Measurements from ENCODE around the gene CSRP2. TPM values are rescaled to one million over a fixed set of nuclear protein-coding genes. Genes with fewer than 3 reads are reported as not detected.

CSRP2 gene
- total and polyA plus RNA-seq, 2 of the 8 experiments (the other 6 are each of a cell fraction or from before 2014, with no cell fraction given) = 149 to 227 TPM

- 89% methylated on average over 3 of the region's 3 CpGs; no CpG with 5 or more reads in 1 of the 2 experiments for WGBS, 2 experiments (ENCODE audit: extremely low coverage in 1 of 2, insufficient coverage in 1 of 2, insufficient read length in 1 of 2, insufficient replicate concordance in 2 of 2, low coverage in 1 of 2, low lambda C conversion rate in 2 of 2, missing lambda C conversion rate in 1 of 2)
- no peak for DNase-seq (ENCODE audit: low read depth in 1 of 2, low spot score in 2 of 2)
- Histone ChIP-seq H2BK15ac (ENCODE audit: low read length) (no peak overlapping the region), H3K27ac (ENCODE audit: low read depth, low read length) (no peak overlapping the region), H3K9ac (replicated peaks in 1 of 4; ENCODE audit: extremely low read depth in 1 of 4, low read depth in 3 of 4, low read length in 3 of 4) (no peak overlapping the region), H3K4me2 (ENCODE audit: insufficient read depth in 1 of 2, low read depth in 2 of 2, low read length in 2 of 2) (no peak overlapping the region), H3K27me3 (replicated peaks in 1 of 4; ENCODE audit: control insufficient read depth in 3 of 4, extremely low read depth in 1 of 4, insufficient read depth in 3 of 4, low read length in 3 of 4) (no peaks in the 10 kb centered on the region), H3K4ac (replicated peaks; ENCODE audit: insufficient read length, low read depth, low read length) (no peak overlapping the region), H3K4me1 (replicated peaks in 1 of 4; ENCODE audit: control insufficient read depth in 3 of 4, insufficient read depth in 4 of 4, low read length in 3 of 4) (no peaks in the 10 kb centered on the region; a peak in 1 of 7 replicates), H3K23ac (ENCODE audit: insufficient read length) (no peak overlapping the region), H3K18ac (ENCODE audit: extremely low read depth, low read length) (no peak overlapping the region), H3K36me3 (ENCODE audit: control insufficient read depth in 2 of 4, insufficient read depth in 4 of 4, low read length in 3 of 4) (peaks cover 13 to 46% (median 24%) of the 10 kb centered on the region in 4 experiments), H3K79me1 (ENCODE audit: low read depth, low read length) (0 out of 2 replicates have a peak, but pooled peaks cover 2% of the 10 kb centered on the region), H4K91ac (replicated peaks; ENCODE audit: insufficient read length, low read length) (no peak overlapping the region), H4K5ac (ENCODE audit: insufficient read length, low read depth, low read length) (no peak overlapping the region), H3K23me2 (ENCODE audit: low read depth, low read length) (no peaks in the 10 kb centered on the region), H2AFZ (ENCODE audit: low read length) (no peak overlapping the region), H4K20me1 (replicated peaks in 1 of 2; ENCODE audit: control insufficient read depth in 1 of 2, insufficient read depth in 2 of 2, low read length in 2 of 2) (peaks cover 0 to 2% of the 10 kb centered on the region in 2 experiments), H3K14ac (ENCODE audit: insufficient read length) (no peak overlapping the region), H2BK12ac (ENCODE audit: low read depth, low read length) (no peak overlapping the region), H3K9me3 (ENCODE audit: insufficient read depth in 2 of 2, low read depth in 1 of 2, low read length in 1 of 2) (no peaks in the 10 kb centered on the region), H2BK120ac (replicated peaks; ENCODE audit: low read depth, low read length) (no peak overlapping the region), H3K56ac (replicated peaks; ENCODE audit: insufficient read length, low read depth, low read length) (no peak overlapping the region), H2BK20ac (ENCODE audit: low read length) (no peak overlapping the region), H2AK5ac (ENCODE audit: low read depth, low read length) (no peak overlapping the region), H2BK5ac (ENCODE audit: low read depth, low read length) (no peak overlapping the region), H4K8ac (ENCODE audit: extremely low read depth, insufficient read depth, low read length) (no peak overlapping the region), H3K4me3 (ENCODE audit: extremely low read depth in 1 of 4, insufficient read depth in 2 of 4, low read depth in 3 of 4, low read length in 4 of 4) (no peak overlapping the region), H3K79me2 (ENCODE audit: control insufficient read depth in 1 of 2, insufficient read depth in 2 of 2, low read length in 2 of 2) (peaks cover 0 to 9% of the 10 kb centered on the region in 2 experiments; a peak in 1 of 4 replicates)
- CTCF ChIA-PET (ENCODE audit: partially characterized antibody) = interaction anchor here (0.8 to 1.7 kb wide), 2 partner anchors 70 to 151 kb away, joined by 3 to 5 read pairs; no protein-coding TSS in a partner anchor
- no peak for FAIRE-seq
- no peak for TF ChIP-seq HDAC2 (IDR thresholded peaks at IDR 0.05; ENCODE audit: borderline replicate concordance in 1 of 2, low read depth in 2 of 2, low read length in 2 of 2)
- POLR2A ChIA-PET (ENCODE audit: partially characterized antibody) = interaction anchor here (1.2 kb wide), 1 partner anchor 19 kb away, joined by 4 read pairs; the partner anchor contains the start of gene CSRP2
Measured at GRCh38 chr12:76860256-76860655, 18.6 kb downstream of the CSRP2 start.

Data from H1 (cell line).